MM.1S (cell line): ENCODE results near the gene GUCA2B.

Experiments used
- DNase-seq: peaks from one replicate; pipeline ENCODE4 v3.0.0-alpha.2; 2015
- H2AFZ ChIP-seq: fragments of 300-600 bp; sonication (generic); 2 replicates; pipeline ENCODE4 v1.6.0; 2016; ENCODE audit warnings: antibody characterized with exemption, low read length
- H3F3A ChIP-seq: fragments of 300-600 bp; sonication (generic); 2 replicates; pipeline ENCODE4 v1.6.1; 2016; ENCODE audit warnings: mild to moderate bottlenecking, antibody characterized with exemption, low read length, moderate library complexity, mixed read lengths; ENCODE audit not compliant: insufficient read depth
- H3K27ac ChIP-seq: fragments of 300-600 bp; sonication (generic); 2 replicates; pipeline ENCODE4 v1.5.1; 2016; ENCODE audit warnings: mild to moderate bottlenecking, low read length
- H3K27me3 ChIP-seq: fragments of 300-600 bp; sonication (generic); replicated peaks from 2 replicates; pipeline ENCODE4 v1.6.0; 2016; ENCODE audit warnings: low read length; ENCODE audit not compliant: insufficient read depth
- H3K36me3 ChIP-seq: fragments of 300-600 bp; sonication (generic); replicated peaks from 2 replicates; pipeline ENCODE4 v1.6.1; 2016; ENCODE audit warnings: mild to moderate bottlenecking, low read length, mixed read lengths; ENCODE audit not compliant: insufficient read depth
- H3K4me1 ChIP-seq: fragments of 300-600 bp; sonication (generic); 2 replicates; pipeline ENCODE4 v1.6.1; 2016; ENCODE audit warnings: low read length, mixed read lengths
- H3K4me2 ChIP-seq: fragments of 300-600 bp; sonication (generic); 2 replicates; pipeline ENCODE4 v1.6.0; 2016; ENCODE audit warnings: low read depth, low read length
- H3K4me3 ChIP-seq: fragments of 300-600 bp; sonication (generic); 2 replicates; pipeline ENCODE4 v1.5.1; 2016; ENCODE audit warnings: low read length, mixed read lengths
- H3K79me2 ChIP-seq: fragments of 300-600 bp; sonication (generic); 2 replicates; pipeline ENCODE4 v1.6.1; 2016; ENCODE audit warnings: mixed run types, low read length, mixed read lengths
- H3K9ac ChIP-seq: fragments of 300-600 bp; sonication (generic); 2 replicates; pipeline ENCODE4 v1.6.1; 2016; ENCODE audit warnings: low read length, mixed read lengths
- H3K9me2 ChIP-seq: fragments of 300-600 bp; sonication (generic); replicated peaks from 2 replicates; pipeline ENCODE4 v1.6.1; 2016; ENCODE audit warnings: mild to moderate bottlenecking, low read length, mixed read lengths; ENCODE audit not compliant: insufficient read depth
- H3K9me3 ChIP-seq: fragments of 300-600 bp; sonication (generic); replicated peaks from 2 replicates; pipeline ENCODE4 v1.6.1; 2016; ENCODE audit warnings: mild to moderate bottlenecking, low read length, mixed read lengths; ENCODE audit not compliant: insufficient read depth
- H4K20me1 ChIP-seq: fragments of 300-600 bp; sonication (generic); 2 replicates; pipeline ENCODE4 v1.6.1; 2016; ENCODE audit warnings: mild to moderate bottlenecking, low read length, moderate library complexity, mixed read lengths; ENCODE audit not compliant: insufficient read depth
- EZH2 ChIP-seq: fragments of 300-600 bp; sonication (generic); optimal IDR thresholded peaks from 2 replicates; pipeline ENCODE3; 2017; ENCODE audit warnings: low read depth, mild to moderate bottlenecking, antibody characterized with exemption, low read length, mixed read lengths
- EZH2phosphoT487 ChIP-seq: fragments of 300-600 bp; sonication (generic); IDR thresholded peaks from 2 replicates; pipeline ENCODE4 v1.6.1; 2018; ENCODE audit warnings: antibody characterized with exemption, low read length
- TF ChIP-seq, protein P1 (sequence below): fragments of 300-600 bp; sonication (generic); IDR thresholded peaks from 2 replicates; pipeline ENCODE4 v1.5.1; 2016; ENCODE audit warnings: antibody characterized with exemption, low read length, mixed read lengths

GUCA2B gene

DNA sequence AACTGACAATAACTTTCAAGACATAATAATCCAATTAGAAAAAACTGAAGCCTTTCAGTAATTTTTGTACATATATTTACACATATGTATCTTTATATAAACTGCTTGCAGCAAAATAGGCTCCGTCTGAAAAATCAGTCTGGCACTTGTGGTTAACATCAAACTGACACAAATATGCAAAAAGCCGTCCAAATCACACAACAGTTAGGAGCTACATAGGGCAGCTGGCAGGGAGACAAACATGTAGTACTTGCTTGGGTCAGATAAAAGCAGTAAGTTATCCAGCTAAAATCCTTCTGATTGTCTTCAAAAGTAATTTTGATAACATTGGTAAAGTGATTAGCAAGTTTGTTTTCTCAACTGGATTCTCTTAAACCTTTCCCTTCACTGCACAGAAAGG is 26.1 kb downstream of the GUCA2B start:
- Histone ChIP-seq H3K27ac (no peak overlapping the region), H4K20me1 (no peaks in the 10 kb centered on the region), H3K36me3 (no peaks in the 10 kb centered on the region), H3K27me3 (no peaks in the 10 kb centered on the region), H3K9me3 (no peaks in the 10 kb centered on the region), H3K9me2 (no peaks in the 10 kb centered on the region), H3K4me2 (no peak overlapping the region), H3K4me1 (no peaks in the 10 kb centered on the region), H2AFZ (no peak overlapping the region), H3K9ac (no peak overlapping the region), H3K4me3 (no peak overlapping the region), H3F3A (no peaks in the 10 kb centered on the region), H3K79me2 (no peaks in the 10 kb centered on the region)
- TF ChIP-seq EZH2phosphoT487 (no peak), EZH2 (no peak)
- TF ChIP-seq, protein P1, sequence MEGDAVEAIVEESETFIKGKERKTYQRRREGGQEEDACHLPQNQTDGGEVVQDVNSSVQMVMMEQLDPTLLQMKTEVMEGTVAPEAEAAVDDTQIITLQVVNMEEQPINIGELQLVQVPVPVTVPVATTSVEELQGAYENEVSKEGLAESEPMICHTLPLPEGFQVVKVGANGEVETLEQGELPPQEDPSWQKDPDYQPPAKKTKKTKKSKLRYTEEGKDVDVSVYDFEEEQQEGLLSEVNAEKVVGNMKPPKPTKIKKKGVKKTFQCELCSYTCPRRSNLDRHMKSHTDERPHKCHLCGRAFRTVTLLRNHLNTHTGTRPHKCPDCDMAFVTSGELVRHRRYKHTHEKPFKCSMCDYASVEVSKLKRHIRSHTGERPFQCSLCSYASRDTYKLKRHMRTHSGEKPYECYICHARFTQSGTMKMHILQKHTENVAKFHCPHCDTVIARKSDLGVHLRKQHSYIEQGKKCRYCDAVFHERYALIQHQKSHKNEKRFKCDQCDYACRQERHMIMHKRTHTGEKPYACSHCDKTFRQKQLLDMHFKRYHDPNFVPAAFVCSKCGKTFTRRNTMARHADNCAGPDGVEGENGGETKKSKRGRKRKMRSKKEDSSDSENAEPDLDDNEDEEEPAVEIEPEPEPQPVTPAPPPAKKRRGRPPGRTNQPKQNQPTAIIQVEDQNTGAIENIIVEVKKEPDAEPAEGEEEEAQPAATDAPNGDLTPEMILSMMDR, result no peak
- DNase-seq, result no peak

DNA sequence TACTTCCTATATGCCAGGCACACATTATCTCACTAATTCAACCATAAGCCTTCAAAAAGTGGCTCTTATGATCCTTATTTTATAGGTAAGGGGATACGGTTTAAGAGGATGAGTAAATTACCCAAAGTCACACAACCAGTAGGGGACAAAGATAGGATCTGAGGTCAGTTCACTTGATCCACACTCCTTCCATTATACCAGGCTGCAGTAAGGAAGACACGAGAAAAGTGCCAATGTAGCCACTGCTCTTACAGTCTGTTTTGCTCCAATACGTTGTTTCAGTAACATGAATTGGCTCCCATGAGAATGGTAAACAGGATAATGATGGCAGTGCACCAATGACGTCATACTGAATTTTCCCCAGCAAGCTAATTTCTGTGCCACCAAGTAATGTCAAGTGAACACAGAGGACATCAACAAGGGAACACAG is 26.7 kb downstream of the GUCA2B start:
- H3K4me1 ChIP-seq, result no peaks in the 10 kb centered on the region
- H2AFZ ChIP-seq, result no peak overlapping the region
- H3K4me3 ChIP-seq, result no peak overlapping the region
- H3K9ac ChIP-seq, result no peak overlapping the region
- no peak overlapping the region for H3K4me2 ChIP-seq
- H3K36me3 ChIP-seq, result no peaks in the 10 kb centered on the region
- no peaks in the 10 kb centered on the region for H3K27me3 ChIP-seq
- no peak overlapping the region for H3K27ac ChIP-seq
- DNase-seq, result no peak
- H3F3A ChIP-seq, result no peaks in the 10 kb centered on the region
- no peaks in the 10 kb centered on the region for H3K79me2 ChIP-seq
- no peaks in the 10 kb centered on the region for H4K20me1 ChIP-seq
- no peaks in the 10 kb centered on the region for H3K9me2 ChIP-seq
- TF ChIP-seq EZH2 (no peak), EZH2phosphoT487 (no peak)
- TF ChIP-seq, protein P1, result no peak
- no peaks in the 10 kb centered on the region for H3K9me3 ChIP-seq

DNA sequence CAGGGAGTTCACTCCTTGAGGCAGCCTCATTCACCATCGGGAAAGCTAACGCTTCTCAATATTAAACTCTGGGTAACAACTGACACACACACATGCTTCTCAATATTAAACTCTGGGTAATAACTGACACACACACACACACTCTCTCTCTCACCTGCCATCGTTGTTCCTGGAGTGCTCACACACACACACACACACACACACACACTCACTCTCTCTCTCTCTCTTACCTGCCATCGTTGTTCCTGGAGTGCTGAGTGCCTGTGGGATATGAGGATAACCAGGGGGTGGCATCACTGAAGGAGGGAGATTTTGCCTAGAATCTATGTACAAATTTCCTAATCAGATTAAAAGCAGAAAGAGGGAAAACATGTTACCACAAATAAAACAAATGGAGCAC is 28.5 kb downstream of the GUCA2B start:
- H3K79me2 ChIP-seq, result no peaks in the 10 kb centered on the region
- H3F3A ChIP-seq, result no peaks in the 10 kb centered on the region
- H3K4me1 ChIP-seq, result no peaks in the 10 kb centered on the region
- no peak overlapping the region for H3K27ac ChIP-seq
- H3K9me3 ChIP-seq, result no peaks in the 10 kb centered on the region
- no peak overlapping the region for H2AFZ ChIP-seq
- no peak for DNase-seq
- H3K4me2 ChIP-seq, result no peak overlapping the region
- H3K36me3 ChIP-seq, result no peaks in the 10 kb centered on the region
- H3K9ac ChIP-seq, result no peak overlapping the region
- no peaks in the 10 kb centered on the region for H4K20me1 ChIP-seq
- TF ChIP-seq EZH2phosphoT487 (no peak), EZH2 (no peak)
- TF ChIP-seq, protein P1, result no peak
- H3K9me2 ChIP-seq, result no peaks in the 10 kb centered on the region
- no peak overlapping the region for H3K4me3 ChIP-seq
- no peaks in the 10 kb centered on the region for H3K27me3 ChIP-seq
